Brain microvascular endothelial cell (primary cell): Measurements from ENCODE around the gene GRID2.

ENCODE experiments used
- DNase-seq: peaks from one replicate; pipeline ENCODE4 v3.0.0-alpha.2; 2020
- H3K27ac ChIP-seq: fragments of 250-450 bp; sonication (Bioruptor Pico); 2 replicates; pipeline ENCODE4 v1.5.1; 2020; ENCODE audit warnings: mild to moderate bottlenecking, moderate library complexity
- H3K27me3 ChIP-seq: fragments of 250-450 bp; sonication (Bioruptor Pico); replicated peaks from 2 replicates; pipeline ENCODE4 v1.5.1; 2020; ENCODE audit warnings: mild to moderate bottlenecking
- H3K36me3 ChIP-seq: fragments of 250-450 bp; sonication (Bioruptor Pico); replicated peaks from 2 replicates; pipeline ENCODE4 v1.5.1; 2020; ENCODE audit warnings: mild to moderate bottlenecking
- H3K4me3 ChIP-seq: 2 replicates; pipeline ENCODE4 v1.5.1; 2011; ENCODE audit warnings: low read depth, mild to moderate bottlenecking, control low read depth, low read length, moderate library complexity
- in situ Hi-C: cut with HindIII; loops from 2 replicates; pipeline ENCODE4 v1.10.0; 2017; ENCODE audit warnings: low sequenced_read_pairs, low pct_ligation_motif_present
- TF ChIP-seq, protein P1 (sequence below): IDR thresholded peaks from 2 replicates; pipeline ENCODE4 v1.5.1; 2011; ENCODE audit warnings: low read depth, mild to moderate bottlenecking, moderate library complexity, low read length, control low read depth, inconsistent platforms; ENCODE audit errors: missing control alignments

Gene GRID2

DNA sequence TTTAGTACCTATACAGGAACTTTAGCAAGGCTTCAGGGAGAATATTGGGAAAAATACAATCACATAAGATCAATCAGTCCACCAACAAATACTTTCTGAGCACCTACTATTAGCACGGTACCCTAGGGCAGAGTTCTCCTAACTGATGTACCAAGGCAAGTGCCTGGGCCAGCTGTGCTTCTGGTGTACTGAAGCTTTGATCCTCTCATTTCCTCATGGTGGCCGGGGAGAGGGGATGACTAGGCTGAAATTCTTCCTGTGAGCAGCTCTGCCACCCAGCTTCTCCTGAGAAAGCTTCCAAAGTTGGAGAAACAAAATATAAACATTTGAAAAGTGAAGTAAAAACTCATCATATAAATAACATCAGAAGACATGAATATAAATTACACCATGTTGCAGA is 1475.5 kb downstream of the GRID2 start:
- Histone ChIP-seq H3K27ac (no peak overlapping the region), H3K27me3 (no peaks in the 10 kb centered on the region), H3K4me3 (no peak overlapping the region), H3K36me3 (no peaks in the 10 kb centered on the region)
- TF ChIP-seq, protein P1, sequence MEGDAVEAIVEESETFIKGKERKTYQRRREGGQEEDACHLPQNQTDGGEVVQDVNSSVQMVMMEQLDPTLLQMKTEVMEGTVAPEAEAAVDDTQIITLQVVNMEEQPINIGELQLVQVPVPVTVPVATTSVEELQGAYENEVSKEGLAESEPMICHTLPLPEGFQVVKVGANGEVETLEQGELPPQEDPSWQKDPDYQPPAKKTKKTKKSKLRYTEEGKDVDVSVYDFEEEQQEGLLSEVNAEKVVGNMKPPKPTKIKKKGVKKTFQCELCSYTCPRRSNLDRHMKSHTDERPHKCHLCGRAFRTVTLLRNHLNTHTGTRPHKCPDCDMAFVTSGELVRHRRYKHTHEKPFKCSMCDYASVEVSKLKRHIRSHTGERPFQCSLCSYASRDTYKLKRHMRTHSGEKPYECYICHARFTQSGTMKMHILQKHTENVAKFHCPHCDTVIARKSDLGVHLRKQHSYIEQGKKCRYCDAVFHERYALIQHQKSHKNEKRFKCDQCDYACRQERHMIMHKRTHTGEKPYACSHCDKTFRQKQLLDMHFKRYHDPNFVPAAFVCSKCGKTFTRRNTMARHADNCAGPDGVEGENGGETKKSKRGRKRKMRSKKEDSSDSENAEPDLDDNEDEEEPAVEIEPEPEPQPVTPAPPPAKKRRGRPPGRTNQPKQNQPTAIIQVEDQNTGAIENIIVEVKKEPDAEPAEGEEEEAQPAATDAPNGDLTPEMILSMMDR: no peak
- in situ Hi-C loops: no loop called here
- no peak for DNase-seq

DNA sequence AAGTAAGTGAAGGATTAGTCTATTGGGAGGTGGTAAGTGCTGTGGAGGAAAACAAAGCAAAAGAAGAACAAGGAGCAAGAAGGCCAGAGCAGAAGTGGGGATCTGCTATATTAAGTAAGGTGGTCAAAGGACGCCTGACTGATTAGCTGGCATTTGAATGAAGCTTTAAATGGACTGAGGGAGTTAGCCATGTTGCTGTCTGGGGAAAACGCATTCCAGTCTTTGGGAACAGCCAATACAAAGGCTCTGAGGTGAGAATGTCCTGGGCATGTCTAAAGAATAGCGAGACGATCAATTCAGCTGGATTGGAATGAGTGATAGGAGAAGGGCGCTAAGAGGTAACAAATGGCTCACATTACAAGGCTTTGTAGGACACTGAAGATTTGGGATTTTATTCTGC is 1476.3 kb downstream of the GRID2 start:
- Histone ChIP-seq H3K27me3 (no peaks in the 10 kb centered on the region), H3K36me3 (no peaks in the 10 kb centered on the region), H3K27ac (no peak overlapping the region), H3K4me3 (no peak overlapping the region)
- in situ Hi-C loops: no loop called here
- TF ChIP-seq, protein P1: no peak
- DNase-seq: no peak

DNA sequence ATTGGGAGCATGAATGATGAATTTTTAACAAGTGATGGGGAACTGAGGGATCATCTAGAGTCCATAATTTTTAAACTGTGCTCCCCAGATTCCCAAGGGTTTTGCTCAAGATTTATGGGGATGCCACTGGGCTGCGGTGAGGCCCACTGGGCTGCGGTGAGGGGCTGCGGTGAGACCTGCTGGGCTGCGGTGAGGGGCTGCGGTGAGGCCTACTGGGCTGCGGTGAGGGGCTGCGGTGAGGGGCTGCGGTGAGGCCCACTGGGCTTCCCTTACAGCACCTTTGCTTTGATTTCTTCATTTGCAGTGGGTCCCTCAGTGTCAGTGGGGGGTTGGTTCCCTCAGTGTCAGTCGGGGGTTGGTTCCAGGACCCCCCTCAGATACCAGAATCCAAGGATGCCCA is 1477.4 kb downstream of the GRID2 start:
- TF ChIP-seq, protein P1: no peak
- H3K36me3 ChIP-seq: no peaks in the 10 kb centered on the region
- no peak overlapping the region for H3K27ac ChIP-seq
- in situ Hi-C loops: no loop called here
- no peaks in the 10 kb centered on the region for H3K27me3 ChIP-seq
- DNase-seq: no peak
- H3K4me3 ChIP-seq: no peak overlapping the region

DNA sequence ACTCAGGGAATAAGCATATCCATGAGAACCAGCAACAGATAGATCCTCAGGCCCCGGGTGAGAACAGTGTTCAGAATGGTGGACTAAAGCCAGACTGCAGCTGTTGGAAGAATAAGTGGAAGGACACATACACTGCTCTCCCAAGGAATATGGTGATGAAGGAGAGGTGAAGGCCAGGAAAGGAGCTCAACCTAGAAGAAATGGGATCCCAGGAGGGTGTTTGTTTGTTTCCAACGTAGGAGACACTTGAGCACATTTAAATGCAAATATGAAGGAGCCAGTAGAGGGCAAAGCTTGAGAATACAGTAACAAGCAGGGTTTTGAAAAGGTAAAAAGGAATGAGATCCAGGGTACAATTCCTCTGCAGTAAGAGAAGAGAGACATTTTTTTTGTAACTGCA is 1482.4 kb downstream of the GRID2 start:
- TF ChIP-seq, protein P1: no peak
- DNase-seq: no peak
- Histone ChIP-seq H3K27me3 (no peaks in the 10 kb centered on the region), H3K36me3 (no peaks in the 10 kb centered on the region), H3K27ac (no peak overlapping the region), H3K4me3 (no peak overlapping the region)
- in situ Hi-C loops: no loop called here

DNA sequence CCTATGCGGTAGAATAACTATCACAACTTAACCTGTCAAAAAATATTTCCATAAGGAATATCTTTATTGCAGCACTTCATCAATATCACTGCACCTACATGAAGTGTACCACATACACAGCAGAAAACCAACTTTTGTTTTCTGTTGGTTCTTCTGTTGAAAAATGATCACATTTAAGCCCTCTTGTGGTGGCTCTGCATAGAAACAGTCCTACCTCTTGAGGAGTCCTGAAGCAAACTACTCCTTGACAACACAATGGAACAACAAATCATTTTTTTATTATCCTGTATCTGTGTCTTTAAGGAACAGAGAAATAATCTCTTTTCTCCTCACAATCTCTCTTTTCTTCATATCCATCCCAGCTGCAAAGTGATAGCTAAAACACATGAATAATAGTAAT is 1484.9 kb downstream of the GRID2 start:
- in situ Hi-C loops: no loop called here

DNA sequence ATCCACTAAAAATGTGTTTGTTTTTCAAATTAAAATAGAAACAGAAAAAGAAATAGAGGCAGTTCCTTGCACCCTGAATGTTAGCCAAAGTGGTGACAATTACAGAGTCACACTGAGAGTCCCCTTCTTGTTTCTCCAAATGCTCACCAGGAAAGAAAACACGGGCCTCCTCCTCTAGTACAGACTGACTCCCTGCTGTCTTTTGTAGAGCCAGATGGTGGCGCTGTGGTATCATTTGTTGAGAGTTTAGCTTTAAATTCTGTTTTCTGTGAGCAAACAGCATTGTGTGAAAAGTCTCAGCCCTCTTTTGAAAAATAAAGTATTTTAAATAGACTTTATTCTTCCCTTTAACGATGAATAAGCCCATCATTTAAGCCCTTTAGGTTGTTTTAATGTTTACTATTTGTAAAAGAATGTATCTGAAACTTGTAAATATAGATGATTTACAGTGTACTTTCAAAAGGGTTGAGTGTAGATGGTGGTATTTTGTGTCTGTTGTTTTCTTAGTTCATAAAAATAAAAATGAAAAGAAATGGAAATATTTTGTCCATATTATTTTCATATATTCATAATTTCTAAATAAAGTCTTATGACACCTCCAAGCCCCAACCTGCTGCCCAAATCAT is 1487.9 kb downstream of the GRID2 start:
- DNase-seq: peak; percentile 40
- in situ Hi-C loops: no loop called here
- H3K4me3 ChIP-seq: no peak overlapping the region
- no peak overlapping the region for H3K27ac ChIP-seq
- H3K27me3 ChIP-seq: no peaks in the 10 kb centered on the region
- no peaks in the 10 kb centered on the region for H3K36me3 ChIP-seq
- TF ChIP-seq, protein P1: peak; percentile 88

More for the DNA sequence above, 1484.9 kb downstream of the GRID2 start:
- TF ChIP-seq, protein P1: peak; percentile 65
- Histone ChIP-seq H3K27ac (no peak overlapping the region), H3K4me3 (no peak overlapping the region), H3K36me3 (no peaks in the 10 kb centered on the region), H3K27me3 (no peaks in the 10 kb centered on the region)
- DNase-seq: peak; percentile 26
